Stimulated activated CD4-positive, alpha-beta T cell treated with anti-CD3 and anti-CD28 coated beads, Interleukin-1b, Interleukin-23, amount 100 ng/mL, for 48 hours (primary cell): ENCODE data around the gene TCAIM.
A peak's percentile ranks its signal among the peaks of the same experiment; 100 is the strongest.

Experiments
- DNase-seq: peaks from one replicate; pipeline ENCODE4 v3.0.0-alpha.2; 2020

Gene TCAIM, protein sequence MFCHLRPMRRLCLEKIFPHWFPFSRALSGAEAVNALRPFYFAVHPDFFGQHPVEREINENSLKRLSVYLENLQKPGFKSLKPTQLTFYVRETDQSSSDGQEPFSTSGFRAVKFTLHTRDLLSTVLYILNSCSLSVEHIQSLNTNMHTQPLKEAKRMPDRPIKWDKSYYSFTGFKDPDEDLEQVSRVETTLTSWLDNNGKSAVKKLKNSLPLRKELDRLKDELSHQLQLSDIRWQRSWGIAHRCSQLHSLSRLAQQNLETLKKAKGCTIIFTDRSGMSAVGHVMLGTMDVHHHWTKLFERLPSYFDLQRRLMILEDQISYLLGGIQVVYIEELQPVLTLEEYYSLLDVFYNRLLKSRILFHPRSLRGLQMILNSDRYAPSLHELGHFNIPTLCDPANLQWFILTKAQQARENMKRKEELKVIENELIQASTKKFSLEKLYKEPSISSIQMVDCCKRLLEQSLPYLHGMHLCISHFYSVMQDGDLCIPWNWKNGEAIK

DNA sequence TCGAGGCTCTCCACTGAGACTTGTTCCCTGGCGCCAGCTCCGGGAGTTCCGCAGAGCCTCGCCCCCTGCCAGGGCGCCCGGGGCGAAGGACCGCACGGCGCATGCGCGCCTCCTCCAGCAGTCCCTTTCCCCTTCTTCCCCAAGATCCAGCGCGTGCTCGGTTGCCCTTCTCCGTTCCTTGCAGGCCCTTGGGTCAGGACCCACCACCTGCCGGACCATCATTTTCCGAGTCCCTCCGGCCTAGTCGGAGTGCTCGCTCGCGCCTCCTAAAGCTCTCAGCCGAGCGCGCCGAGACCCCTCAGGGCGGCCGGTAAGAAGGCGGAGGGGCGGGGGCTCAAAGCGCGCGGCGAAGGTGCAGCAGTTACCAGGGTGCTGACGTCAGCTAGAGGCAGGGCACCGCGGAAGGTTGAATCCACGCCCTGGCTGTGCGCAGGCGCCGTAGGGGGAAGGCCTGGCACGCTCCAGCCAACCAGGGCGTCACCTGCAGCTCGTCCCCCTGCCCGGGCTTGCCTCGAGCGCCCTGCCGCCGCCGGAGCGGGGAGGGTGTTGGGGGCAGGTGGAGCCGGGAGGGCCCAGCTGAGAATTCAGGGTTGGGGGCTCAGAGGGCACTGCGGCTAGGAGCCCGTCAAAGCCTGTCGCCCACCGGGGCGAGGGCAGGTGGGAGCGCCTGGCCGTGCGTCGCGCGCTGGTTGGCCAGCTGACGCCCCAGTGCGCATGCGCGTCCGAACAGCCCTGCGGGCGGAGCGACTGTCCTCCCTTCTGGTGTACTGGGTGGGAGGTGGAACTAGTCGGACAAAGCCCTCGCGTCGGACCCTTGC lies at the start of gene TCAIM:
Gene TCAIM, plus strand, starts transcription at position 757 of the 818 bp plus-strand sequence. CDS start 16,017 bp downstream, outside the sequence.
- peak; percentile 99 for DNase-seq

DNA sequence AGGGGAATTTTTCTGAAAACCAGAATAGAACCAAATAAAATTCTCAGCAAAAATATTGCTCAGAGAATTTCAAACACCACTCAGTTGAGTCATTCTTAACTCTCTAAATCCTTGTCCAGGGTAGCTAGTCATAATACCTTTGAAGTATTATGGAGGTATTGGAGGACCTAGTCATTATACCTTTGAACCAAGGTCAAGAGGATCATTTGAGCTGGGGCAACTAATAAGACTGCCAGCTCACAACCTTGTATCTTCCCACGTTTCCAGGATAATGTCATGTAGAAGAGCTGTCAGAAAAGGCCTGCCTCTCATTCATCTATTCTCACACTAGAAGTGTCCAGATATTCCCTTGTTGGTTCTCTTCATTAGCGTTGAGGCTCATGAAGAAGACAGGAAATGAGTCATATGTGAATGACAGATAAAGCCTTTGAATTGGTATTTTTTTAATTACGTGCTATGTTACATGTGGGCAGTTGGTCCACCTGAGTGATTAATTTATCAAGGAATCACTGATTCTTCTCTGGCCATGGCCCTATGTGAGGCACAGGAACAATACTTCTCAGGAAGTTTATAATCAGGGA lies 48.6 kb upstream of the TCAIM start:
- DNase-seq = no peak

DNA sequence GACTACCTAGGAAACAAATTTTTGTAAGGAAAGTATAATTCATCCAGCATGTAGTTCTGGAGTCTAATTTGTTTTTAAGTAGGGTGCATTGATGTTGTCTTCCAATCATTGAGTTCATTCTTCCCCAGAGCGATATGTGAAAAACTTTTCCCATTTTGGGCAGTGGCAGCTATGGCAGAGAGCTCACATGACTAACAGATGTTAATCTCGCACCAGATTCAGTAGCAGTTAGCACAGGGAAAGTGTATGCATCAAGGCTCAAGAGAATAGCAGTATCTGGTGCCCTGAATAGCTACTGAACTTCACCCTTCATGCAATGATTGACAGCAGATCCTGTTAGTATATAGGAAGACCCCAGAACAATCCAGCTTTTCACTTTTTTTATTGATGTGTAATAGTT lies 46.3 kb upstream of the TCAIM start:
- no peak for DNase-seq

DNA sequence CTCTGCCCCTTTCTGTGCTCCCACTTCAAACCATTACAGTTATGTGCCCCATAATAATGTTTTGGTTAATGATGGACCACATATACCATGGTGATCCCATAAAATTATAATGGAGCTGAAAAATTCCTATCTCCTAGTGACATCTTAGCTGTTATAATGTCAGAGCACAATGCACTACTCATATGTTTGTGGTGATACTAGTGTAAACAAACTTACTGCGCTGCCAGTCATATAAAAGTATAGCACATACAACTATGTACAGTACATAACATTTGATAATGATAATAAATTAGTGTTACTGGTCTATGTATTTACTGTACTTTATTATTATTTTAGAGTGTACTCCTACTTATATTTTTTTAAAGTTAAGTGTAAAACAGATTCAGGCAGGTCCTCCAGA lies 45.6 kb upstream of the TCAIM start:
- DNase-seq = no peak

DNA sequence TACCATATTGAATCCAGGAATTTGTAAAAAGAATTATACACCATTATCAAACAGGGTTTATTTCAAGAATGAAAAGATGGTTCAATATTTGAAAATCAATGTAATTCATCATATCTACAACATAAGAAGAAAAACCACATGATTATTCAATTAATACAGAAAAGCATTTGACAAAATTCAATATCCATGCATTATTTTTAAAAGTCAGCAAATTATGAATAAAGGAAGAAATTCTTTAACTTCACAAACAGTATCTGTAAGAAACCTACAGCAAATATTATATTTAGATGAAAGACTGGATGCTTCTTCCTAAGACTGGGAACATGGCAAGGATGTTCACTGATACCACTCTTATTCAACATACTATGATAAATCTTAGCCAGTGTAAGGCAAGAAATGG lies 41.3 kb upstream of the TCAIM start:
- no peak for DNase-seq

DNA sequence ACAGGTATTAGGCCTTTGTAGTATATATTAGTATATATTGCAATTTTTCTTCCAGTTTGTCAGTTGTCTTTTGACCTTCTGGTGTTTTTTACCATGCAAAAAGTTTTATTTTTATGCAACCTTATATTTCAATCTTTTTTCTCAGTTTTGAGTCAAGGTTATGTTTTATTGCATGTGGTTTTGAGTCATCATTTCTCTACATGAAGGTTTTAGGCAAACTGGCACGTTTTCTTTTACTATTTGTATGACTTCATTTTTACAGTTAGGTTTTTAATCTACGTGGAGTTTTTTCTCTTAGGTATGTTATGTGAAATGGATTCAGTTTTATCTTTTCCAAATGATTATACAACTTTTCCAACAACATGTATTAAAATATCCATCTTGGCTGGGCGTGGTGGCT lies 36.8 kb upstream of the TCAIM start:
- DNase-seq = no peak

DNA sequence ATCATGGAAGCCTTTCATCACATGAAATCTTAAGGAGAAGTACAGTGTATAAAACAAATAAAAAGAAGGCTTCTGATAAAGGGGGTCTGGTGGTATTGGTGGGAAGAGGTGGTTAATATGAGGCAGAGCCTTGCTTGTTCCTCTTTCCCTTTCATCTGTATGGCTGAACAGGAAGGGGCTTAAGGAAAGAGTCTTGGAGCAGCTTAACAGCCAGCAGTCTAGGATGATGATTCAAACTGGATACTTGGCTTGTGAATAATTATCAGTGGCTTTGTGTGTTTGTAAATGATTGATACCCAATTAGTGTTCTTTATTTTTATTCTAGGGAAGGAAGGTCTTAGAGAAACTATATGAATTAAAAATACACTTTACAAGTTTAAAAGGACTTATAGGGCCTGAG lies 29.1 kb upstream of the TCAIM start:
- DNase-seq = no peak

DNA sequence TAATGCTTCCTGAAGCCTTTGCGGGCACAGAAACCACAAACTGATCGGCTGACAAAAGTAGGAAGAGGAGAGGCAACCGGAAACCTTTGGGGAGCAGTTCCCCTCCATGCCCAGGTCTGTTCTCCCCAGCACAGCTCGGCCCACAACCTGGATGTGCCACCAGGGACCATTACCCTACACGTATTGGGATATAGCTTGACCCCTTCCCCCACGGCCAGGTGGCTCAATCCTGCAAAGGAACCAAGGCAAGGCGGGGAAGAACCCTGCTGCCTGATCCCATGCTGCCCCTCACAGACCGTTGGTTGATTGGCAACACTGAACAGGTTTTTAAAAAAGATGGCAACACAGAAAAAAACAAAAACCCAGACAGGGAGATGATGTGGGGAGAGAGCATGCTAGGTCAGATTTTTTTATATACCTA lies 19.7 kb upstream of the TCAIM start:
- no peak for DNase-seq

DNA sequence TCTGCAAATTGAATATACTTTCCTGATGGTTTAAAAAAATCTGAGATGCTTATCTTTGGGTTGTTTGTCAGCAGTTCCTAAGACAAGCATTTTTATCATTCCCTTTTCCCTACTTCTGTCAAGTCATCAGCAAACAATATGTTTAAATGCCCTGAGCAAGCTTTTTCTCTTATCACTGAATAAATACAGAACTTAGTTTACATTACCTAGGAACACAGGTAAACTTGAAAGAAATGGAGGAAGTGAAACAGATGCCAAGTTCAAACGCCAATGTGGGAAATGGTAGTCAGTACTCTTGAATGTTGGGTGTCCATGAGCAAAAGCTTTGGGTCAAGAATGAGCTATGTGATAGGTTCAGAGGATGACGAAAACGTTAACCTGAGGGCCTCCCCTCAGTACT lies 17.2 kb upstream of the TCAIM start:
- DNase-seq = no peak

DNA sequence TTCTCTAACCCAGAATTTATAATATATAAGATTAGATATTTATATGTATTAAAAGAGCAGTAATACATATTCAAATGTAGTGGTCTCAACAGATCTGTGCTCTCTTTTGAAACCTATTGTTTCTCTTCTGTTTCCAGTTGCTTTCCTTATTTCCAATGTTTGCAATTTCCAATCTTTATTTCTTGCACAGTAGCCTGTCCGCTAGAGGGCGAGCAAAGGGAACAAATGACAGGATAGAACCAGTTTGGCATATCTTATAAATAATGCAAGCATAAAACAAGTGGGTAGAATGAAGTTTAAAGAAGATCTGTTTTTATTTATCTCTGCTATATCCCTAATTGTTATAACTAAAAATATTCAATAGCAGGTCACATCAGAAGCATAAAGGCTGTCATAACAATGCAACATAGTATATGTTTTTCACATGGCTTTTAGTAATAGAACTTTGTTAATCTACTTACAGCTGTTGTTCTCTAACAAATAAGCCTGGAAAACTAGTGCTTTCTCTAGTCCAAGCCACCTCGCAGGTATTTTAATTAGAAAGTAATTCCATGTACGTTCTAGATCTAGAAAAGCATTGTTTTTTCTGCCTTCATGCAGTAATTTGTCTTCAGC lies 15.1 kb upstream of the TCAIM start:
- DNase-seq = peak; percentile 18

DNA sequence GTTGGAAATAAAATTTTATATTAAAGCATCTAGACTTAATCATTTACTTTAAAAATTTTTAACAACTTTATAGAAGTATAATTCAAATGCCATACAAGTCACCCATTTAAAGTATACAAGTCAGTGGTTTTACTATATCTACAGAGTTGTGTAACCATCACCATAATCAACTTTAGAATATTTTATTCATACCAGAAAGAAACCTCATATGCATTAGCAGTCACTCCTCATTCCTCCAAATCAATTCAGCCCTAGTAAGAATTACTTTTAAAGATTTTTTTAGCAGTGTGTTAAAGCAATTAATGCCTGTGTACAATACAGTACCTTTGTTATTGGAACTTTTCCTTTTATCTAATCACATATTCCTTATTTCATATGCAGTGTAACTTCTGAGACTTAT lies 14.0 kb upstream of the TCAIM start:
- DNase-seq = no peak

DNA sequence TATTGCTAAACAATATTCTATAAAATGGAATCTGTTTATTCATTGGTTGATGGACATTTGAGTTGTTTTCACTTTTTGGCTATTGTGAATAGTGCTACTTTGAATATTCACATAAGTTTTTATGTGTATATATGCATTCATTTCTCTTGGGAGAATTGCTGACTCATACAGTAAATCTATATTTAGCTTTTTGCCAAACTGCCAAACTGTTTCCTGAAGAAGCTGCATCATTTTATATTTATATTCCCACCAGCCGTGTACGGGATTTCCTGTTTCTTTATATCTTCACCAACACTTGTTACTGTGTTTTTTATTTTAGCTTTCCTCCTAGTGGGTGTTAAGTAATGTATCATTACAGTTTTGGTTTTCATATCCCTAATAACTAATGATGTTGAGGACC lies 12.5 kb upstream of the TCAIM start:
- DNase-seq = no peak

DNA sequence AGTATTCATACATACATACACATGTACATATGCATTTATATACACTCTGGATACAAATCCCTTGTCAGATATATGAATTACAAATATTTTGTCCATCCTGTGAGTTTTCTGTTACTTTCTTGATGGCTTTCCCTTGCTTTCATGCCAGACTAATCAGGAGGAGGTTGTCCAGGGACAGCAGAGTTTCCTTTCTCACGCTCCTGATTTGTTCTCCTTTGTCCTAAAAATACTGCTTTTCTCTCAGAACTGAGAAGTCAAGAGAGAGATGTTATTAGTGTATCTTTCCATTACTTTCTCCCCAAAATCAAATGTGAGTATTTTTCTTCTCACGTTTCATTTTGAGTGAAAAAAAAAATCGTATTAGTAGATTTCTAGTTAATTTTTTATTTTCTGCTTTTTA lies 12.1 kb upstream of the TCAIM start:
- DNase-seq = no peak

DNA sequence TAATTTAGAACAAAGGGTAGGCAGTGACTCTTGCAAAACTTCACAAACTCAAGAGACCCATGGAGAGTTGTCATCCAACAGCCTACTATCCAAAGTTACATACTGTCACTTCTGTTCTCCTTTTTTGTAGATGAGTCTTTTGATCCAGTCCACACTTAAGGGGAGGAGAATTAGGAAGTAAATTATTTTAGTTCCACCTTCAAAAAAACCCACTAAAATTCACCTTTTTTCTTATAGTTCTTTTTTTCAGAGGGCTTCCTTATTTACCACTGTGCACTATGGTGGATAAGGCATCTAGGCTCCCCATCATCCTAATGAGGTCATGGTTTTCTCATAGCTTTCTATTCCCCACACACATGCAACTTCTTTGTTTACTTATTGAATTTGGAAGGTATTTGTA lies 8.6 kb upstream of the TCAIM start:
- no peak for DNase-seq

DNA sequence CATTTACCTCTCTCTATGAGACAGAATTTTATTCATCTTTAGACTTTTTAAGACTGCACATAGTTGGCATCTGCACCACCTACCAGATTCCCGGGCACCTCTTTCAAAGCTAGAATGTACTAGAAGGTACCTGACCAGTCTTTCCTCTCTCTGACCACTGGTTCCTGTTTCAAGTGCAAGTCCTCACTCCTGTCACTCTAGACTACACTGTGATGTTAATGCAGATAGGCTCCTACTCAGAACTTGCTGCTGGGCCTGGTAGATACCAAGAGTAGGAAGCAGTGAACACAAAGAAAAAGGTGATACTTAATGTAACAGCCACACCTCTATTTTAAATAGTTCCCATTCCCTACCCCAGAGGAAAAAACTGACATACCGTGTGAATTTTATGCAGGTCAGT lies 8.1 kb upstream of the TCAIM start:
- no peak for DNase-seq

DNA sequence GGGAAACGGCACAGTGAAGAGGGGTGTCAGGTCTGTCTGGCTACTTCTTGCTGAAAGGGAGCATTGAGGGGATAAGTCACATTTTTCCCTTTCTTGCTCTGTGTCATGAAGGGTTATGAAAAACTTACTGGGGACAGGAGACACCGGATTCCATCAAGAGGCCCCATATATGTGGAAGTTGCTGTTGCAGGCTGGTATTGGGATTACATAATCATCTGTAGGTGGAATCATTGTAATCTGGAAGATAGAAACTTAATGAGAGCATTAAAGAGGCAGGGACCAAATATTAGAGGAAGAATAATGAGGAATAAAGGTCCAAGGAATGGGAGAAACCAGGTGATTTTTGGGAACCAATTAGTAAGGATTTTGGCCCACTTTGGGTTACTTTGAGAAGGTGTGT lies 4.2 kb upstream of the TCAIM start:
- no peak for DNase-seq

DNA sequence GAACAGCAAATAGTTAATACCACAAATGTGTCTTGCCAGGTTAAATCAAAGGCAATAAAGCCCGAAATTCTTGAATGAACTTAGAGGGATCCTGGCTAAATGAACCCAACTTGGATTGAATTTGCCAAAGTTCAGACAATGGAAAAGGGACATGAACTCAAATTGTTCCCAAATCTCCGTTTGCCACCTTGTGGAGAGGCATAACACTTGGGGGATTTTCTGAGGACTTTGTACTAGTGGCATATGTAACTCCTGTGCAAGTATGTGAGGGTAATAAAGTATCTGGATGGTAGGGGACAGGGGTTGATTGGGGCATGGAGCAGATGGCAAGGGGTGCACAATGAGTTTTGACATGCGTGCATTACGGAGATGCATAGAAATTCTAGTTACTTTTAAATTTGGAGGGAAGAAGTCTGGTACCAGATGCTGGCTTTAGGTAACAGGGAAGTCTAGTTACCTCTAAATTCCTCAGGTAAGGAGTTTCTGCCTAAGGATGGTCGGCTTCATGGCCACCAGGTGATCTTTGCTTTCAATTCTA lies 1.2 kb upstream of the TCAIM start:
- no peak for DNase-seq

DNA sequence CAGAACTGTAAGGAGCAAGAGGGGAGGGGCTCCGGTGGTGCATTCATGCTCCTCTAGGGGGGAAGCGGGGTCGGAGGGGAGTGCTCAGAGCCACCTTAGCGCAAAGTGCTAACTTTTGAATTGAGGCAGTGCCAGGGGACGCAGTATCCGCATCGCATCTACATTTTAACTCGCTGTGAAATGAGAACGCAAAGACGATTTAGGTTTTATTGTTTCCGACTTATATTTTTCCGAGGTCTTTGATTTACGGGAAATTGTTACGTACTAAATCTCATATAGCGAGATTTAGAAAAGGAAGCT lies 212 bp downstream of the TCAIM start:
- DNase-seq = no peak

DNA sequence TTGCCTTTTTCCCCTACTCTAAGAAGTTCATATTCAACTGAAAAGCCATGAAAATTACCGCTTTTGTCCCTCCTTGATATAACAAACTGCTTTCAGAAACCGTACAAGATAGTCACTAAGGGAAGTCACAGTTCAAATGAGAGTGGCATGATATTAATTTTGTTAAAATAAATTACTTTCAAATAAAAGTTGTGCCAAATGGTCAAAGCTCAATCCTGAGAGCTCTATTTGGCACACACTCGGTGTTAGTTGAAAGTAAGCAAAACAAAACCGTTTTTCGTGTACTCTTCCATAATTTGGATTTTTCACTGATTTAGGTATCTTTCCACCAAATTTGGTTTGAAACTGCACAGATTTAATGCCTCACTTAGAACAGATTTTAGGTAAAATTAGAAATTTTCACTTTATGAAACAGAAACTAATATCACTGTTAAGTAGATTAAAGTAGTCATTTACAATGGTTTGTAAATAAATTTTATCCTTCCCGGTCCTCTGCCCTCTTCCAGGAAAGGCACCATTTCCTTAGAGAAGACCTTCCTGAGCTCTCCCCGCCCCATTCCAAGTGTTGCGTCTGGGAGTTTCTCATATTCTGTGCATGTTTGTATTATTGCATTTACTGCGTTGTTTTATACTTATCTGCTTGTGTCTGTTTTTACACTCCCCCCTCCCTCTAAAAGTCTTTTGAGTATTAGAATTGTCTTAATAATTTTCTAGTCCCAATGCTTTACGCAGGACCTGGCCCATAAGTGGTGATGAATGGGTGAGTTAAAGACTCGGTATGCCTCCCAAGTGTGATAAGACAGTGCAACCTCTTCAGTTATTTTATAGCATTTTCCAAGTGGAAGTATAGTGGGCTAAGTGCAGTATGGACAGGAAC lies 853 bp downstream of the TCAIM start:
- no peak for DNase-seq

DNA sequence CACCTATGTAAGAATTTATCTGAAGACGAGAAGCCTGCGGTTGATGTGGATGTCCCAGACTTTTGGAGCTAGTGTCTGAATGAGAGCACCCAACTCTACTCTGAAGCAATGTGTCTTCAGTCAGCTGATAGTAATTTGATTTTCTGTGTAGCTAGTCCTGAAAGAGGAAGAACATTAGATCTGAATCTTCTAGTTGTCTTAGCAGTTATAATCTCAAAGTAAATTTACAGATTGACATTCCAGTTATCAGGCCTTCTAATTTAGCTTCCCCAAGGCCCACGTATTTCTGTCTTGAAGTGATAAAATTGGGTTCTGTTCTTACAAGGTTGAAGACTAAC lies 1.5 kb downstream of the TCAIM start:
- no peak for DNase-seq

DNA sequence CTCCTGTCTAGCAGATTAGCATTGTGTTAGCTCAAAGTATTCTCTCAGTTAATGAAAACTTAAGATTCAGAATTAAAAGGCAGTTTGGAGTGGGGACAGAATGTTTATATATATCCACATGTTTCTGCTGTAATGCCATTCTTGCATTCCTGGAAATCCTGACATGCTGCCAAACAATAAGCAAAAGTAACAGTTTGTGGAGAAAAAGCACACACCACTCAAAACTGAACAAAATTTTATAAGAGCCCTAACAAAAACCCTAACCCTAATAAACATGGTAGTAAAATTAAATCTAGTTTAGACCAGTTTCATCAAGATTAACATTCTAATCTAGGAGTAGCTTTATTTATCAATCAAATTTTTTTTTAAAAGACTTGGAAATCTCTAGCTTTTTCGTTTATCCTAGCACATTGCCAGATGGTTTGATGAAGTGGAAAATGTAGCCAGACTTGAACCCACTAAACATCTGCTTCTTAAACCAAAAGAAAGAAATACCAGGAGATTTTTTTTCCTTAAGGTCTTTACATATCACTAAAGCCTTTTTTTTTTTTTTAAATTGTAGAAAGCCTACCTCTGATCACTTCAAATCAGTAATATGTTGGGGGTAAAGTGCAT lies 3.7 kb downstream of the TCAIM start:
- no peak for DNase-seq

DNA sequence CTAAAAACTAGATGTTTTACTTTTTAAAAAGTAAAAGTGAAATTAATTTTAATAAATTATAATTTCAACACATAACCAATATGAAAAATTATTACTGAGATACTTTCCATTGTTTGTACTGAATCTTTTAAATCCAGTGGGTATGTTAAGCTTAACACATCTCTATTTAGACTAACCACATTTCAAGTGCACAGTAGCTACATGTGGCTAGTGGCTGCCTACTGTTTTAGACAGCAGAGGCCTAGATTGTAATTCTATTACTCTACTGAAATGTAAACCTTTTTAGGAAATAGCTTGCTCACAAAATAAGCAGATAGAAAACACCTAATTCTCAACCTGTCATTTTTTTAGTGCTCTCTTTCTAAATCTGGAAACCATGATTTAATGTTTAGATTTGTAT lies 4.9 kb downstream of the TCAIM start:
- no peak for DNase-seq
